Thyroid gland (tissue), 4 donors: ENCODE data around the gene SCML1.
A peak's percentile ranks its signal among the peaks of the same experiment; 100 is the strongest.

Source experiments
- POLR2A ChIP-seq, 2 donors: fragments of 450-650 bp; IDR thresholded peaks; one replicate each; pipeline ENCODE4 v1.6.1; 2017; ENCODE audit warnings: antibody characterized with exemption in 2 of 2, mild to moderate bottlenecking in 2 of 2, moderate library complexity in 1 of 2
- TF ChIP-seq, protein P1 (sequence below), 6 experiments: fragments of 200-600 bp in 3 of 6; fragments of 450-650 bp in 3 of 6; sonication (generic) in 3 of 6; IDR thresholded peaks; one replicate each; pipeline ENCODE4 v1.5.1; 2016 to 2019; ENCODE audit warnings: antibody characterized with exemption in 6 of 6, mild to moderate bottlenecking in 2 of 6, inconsistent platforms in 1 of 6, moderate library complexity in 1 of 6

GRCh38 chrX:17689971-17690409 lies 47.3 kb upstream of the SCML1 start:
- TF ChIP-seq, protein P1, sequence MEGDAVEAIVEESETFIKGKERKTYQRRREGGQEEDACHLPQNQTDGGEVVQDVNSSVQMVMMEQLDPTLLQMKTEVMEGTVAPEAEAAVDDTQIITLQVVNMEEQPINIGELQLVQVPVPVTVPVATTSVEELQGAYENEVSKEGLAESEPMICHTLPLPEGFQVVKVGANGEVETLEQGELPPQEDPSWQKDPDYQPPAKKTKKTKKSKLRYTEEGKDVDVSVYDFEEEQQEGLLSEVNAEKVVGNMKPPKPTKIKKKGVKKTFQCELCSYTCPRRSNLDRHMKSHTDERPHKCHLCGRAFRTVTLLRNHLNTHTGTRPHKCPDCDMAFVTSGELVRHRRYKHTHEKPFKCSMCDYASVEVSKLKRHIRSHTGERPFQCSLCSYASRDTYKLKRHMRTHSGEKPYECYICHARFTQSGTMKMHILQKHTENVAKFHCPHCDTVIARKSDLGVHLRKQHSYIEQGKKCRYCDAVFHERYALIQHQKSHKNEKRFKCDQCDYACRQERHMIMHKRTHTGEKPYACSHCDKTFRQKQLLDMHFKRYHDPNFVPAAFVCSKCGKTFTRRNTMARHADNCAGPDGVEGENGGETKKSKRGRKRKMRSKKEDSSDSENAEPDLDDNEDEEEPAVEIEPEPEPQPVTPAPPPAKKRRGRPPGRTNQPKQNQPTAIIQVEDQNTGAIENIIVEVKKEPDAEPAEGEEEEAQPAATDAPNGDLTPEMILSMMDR (IDR thresholded peaks at IDR 0.05): peak; percentile 31 to 70 (median 55)
- TF ChIP-seq POLR2A (IDR thresholded peaks at IDR 0.05): no peak
